CD4-positive, alpha-beta T cell treated with Interleukin-4 for 4 hours (primary cell): ENCODE results near the gene F3.

Experiments used
- DNase-seq: peaks from one replicate; pipeline ENCODE4 v3.0.0-alpha.2; 2020

Gene F3

DNA sequence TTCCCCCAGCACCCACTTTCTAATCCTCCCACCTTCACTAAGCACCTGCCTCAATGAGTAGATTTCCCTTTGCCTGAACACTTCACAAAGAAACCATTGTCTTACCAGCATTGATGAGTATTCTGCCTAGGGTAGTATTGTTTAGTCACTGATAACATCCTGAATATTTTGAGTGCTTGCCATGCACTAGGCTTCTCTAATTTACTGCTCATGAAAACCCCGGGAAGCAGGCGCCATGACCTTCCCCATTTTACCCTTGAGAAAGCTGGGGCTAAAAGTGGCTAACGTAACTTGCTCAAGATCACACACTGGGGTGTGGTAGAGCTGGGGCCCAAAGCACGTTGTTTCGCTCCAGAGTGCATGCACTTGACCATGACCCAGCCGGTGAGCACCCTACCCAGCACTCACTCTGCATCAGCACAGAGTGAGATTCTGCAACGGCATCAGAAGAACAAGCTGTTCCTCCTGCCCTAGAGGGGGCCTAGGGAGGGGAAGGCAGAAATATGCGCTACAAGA is 10.6 kb upstream of the F3 start:
- DNase-seq: no peak

DNA sequence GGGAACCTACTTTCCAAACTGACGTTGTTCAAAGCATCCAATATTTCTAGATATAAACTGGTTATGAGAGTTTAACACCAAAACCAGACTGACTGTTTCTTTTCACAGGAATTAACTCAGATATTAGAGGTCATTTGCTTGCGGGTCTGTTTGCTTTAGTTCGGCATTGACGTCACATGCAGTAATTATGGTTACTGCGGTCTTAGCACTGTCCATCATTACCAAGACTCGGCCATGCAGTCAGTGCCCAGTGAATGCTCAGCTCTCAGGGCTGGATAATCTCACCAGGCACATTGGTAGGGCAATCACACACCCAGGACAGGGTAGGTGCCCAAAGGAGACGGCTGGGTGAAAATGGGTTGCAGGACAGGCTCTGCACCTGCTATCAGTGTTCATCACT is 9.9 kb upstream of the F3 start:
- no peak for DNase-seq

DNA sequence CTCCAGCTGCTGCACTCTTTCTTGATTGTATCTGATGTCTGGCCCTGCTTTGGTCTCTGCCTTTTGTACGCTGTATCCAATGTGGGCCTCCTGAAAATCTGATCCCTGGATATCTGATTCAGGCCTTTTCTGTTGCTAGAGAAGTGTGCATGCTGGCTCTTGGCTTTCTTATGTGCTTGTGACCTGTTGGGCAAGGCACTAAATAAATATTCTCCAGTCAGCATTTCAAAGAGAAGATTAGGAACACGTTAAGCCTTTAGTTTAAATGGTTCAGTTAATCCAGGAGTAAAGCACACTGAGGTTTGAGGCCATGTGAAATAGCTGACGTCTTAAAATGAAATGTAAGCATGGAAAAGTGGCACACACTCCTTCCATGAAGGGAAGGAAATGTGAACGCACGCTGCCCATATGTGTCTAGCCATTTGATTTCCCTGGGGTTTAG is 9.3 kb upstream of the F3 start:
- DNase-seq: no peak

DNA sequence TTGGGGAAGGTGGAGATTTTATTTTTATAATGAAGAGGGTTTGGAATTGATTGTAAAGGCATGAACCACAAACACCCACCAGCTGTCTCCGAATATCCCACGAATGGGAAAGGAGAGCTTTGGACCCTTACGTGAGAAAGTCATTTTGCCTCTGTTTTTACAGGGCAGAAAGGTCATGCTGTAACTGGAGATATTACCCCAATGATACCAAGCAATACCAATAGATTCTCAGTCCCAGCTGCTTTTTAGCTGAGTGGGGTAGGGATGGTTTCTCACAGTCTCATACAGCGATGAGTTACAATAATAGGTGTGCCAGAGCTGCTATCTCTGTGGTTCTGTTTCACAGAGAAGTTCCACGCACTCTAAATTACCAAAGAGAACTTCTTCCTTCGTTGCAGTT is 8.8 kb upstream of the F3 start:
- no peak for DNase-seq

DNA sequence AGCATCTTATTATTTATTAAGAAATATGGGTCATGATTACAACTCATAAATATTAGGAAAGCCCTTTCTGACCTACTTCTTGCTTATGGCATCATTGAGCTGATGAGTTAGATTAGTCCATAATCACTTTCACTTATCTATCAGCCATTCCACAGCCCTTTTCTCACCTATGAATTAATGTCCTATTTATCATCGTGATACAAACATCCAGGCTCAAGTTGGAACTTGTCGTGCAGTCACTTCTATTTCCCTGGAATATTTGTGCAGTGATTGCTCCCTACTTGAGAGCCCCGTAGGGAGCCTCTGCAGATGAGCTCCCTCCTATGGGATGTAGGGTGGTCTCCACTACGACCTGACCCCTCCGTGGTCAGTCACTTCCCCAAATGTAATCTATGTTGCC is 8.1 kb upstream of the F3 start:
- DNase-seq: no peak

DNA sequence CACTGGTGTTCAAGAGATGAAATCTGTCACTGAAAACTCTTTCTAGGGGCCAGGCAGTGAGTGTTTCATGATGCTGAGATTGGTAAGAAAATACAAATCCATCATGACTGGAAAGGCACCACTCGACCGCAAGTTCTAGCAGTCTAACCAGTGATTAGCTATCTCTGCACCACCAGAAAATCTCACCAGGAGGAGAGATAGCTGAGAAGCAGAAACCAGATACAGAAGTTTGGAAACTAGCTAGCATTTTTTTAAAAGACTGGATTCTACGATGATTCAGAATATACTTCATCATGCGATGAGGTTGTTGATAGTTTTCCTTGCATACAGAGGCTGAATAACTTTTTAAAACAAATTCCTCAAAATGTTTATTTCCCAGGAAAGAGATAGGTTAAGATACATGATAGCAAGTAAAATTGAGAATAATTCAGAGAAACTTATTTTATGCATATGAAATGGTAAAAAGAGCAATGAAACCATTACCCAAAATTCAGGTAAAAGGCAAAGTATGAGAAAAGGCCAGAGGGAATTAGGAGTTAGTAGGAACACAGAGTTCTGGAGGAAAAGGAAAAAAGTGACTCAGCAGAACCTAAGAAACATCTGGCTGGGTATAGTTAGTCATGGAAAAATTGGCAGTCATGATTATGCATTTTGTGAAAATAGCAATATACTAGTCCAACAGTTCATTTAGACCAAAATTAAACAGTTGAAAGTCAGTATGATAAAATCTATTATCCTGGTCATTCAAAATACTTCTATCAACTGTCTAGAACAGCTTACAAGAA is 3.3 kb upstream of the F3 start:
- no peak for DNase-seq

DNA sequence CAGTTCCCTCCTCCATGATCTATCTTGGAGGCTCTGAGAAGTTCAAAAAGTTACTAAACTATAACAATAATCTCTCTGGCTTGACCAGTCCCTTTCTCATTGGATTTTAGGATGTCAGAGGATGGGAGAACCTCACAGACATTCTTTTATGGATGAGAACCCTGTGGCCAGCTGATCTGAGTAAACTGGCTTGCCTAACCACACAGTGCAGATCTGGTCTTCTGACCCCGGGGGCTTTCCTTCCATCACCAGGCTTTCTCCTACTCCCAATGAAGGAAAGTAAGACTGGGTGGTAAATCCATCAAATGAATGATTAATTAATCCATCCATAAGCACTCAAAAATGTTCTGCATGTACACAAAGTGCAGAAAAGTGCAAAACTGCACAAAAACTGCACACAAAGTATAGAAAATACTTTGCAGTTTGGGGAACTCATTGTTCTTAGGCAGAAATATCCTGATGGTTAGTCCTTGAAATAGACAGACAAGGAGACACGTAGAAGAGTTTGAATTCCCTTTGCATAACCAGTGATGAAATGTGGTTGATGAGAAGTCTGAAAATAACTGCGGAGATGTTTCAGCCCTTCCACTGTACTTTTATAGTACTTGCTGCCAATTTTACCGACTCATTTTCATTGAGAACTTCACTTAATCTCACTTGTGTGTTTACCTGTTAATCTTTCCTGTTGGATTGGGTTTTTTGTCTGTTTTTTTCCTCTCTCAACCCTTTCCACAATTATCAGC is 2.5 kb upstream of the F3 start:
- no peak for DNase-seq

DNA sequence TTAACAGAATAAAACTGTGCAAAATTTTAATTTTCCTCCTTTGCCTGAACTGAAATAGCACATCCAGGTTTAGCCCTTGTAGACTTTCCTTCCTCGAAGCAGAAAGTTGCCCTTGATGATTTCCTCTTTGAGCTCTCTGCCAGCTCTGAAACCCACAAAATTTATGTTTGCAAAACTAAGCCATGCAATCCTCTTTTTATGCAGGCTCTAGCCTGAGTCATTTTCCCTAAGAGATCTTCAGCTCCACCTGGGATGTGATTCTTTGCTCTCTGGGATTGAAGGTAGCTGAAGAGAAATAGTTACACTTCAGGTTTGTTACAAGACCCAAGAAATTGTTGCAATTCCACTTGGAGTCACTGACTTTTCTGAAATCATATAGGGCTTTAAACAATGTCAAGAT is 1.4 kb upstream of the F3 start:
- no peak for DNase-seq

DNA sequence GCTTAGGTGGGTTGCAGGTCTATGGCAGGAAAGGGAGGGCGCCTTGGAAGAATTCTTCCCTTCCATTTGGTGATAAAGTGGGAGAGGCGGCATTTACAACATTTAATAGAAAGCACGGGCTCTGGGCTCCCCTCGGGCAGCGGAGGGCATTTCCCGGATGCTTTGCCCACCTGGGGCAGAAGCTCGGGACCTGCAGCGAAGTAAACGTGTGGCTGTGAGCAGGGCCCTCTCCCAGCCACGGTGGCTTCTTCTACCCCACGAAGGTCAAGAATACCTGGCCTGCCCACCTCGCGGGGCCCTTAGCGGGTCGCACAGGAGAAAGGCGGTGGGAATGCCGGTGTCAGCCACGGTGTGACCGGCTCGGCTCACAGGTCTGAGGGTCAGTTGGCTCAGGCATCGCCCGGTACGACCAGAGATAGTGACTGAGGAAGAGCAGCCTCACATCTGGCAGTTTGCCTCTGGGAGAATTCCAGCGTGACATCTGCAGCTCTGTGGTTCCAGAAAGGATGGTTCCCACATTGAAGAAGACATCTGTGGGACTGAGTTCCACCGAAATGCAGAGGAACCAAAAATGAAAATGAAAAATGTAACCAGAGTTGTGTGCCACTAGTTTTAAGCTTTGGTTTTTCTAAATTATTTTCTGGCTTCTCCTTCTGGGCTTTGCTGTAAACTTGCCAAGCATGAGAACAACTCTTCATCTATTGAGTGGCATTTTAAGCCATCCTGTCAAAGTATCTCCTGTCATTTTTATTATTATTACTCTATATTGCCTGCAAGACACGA is 720 bp upstream of the F3 start:
- no peak for DNase-seq

DNA sequence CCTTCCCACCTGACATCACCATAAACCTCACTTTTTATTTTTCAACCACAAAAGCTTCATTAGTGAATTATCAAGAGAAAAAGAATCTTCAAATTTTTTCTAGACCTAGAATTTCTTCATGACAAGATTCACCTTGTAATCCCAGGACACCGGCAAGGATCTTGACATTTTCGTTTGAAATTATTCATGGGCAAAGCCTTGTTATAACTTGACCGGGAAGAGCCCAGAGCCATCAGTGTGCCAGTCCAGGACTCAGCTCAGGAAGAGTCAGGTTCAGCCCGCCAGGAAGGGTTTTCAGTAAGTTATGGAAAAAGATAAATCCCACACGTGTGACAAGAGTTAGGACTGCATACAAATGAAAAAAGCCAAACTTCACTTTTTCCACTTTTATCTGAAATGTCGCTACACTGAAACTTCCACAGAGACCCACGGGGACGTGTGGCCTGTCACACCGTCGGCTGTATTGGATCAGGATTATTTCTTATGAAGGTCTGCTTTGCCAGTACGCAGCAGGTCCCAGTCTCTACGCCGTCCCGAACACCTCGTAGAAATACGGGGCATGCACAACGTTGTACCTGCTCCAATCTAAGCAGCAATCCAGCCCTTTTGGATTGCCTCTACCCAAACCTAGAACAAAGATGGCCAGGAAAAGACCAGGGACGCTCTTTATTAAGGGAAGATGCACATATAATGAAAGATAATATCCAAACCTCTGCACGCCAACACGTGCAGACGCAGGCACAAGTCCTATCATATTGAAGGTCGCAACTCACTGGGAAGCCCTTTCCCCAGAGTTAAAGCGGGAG is 916 bp downstream of the F3 start:
- no peak for DNase-seq

DNA sequence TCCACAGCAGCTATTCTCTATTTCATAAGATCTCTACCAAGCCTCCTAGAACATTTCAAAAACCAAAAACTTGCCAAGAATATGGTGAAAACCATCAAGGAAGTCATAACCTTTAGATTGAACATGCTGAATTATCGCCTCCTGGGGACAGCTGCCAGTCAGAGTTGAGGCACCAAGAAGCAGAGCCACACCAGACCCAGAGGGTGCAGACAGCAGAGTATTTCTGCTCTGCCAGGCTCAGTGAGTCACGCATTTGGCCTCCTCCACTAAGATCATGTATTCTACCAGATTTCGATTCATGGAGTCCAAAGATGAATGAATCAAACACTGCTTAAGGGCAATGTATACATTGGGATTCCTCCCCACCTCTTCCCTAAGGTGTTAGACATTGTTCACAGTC is 2.1 kb downstream of the F3 start:
- no peak for DNase-seq

DNA sequence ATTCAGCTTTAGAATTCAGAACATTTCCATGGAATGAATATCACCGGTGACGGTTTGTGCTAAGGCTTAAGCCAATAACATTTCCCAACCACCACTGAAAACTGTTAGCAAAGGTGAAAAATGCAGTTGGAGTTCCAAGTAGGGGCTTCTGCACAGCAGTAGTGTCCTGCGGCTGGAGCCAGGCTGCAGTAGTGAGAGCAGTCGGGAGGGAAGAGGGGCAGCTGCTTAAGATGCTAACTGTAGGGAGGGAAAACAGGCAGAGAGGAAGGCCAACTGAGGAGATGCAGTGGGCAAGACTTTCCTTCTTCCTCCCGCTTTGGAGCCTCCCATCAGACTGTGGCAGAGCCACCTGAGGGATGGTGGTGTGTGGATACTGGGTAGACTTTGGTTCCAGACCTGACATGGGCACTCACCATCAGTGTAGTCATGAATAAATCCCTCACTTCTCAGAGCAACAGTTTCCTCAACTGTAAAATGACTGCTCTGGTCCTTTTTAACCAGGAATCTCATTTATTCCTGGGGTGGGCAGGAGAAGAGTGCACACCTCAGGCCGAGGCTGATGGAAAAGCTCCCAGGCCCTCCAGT is 3.2 kb downstream of the F3 start:
- DNase-seq: no peak

DNA sequence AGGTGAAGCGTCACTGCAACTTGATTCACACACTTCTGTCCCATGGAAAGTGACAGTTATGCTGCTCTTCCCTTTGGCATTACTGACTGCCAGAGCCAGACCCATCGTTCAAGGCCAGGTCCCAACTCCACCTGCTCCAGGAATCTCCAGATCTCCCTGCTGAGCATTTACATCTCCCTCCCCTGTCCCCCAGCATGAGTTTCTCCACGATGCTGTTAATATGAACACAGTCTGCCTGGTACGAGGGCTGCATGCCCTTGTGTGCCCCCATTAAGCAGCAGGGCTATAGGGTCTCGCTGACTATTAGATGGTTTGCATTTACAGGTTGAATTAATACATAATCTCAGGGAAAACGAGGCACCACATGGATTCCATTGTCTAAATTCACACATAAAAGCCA is 4.3 kb downstream of the F3 start:
- no peak for DNase-seq

DNA sequence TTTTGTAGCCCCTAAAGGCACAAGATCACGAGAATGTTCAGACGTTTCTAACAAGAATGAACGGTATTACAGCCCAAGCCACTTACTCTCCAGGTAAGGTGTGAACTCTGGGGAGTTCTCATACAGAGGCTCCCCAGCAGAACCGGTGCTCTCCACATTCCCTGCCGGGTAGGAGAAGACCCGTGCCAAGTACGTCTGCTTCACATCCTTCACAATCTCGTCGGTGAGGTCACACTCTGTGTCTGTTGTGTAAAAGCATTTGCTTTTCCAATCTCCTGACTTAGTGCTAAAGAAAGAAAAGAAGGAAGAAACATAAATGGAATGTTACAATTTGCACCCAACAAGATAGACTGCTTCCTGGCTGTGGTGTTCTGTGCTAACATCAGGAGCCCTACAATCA is 5.7 kb downstream of the F3 start:
- DNase-seq: no peak

DNA sequence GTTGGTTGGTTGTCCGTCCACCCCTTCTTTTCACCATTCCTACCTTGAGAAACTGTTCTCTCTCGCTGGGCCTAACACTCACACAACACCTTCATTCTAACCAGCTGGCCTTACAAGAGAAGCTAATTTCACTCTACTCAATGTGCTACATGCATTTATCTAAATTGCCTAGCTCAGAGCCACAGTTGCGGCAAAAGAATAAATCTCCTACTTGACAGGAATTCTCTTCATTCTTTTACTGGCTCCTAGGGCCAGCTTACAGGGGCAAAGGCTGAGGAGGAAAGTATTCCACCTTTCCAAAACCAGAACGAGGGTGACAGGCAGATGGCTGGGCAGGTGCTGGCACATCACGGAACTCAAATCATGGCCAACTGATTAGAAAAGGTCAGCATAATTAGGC is 6.5 kb downstream of the F3 start:
- no peak for DNase-seq

DNA sequence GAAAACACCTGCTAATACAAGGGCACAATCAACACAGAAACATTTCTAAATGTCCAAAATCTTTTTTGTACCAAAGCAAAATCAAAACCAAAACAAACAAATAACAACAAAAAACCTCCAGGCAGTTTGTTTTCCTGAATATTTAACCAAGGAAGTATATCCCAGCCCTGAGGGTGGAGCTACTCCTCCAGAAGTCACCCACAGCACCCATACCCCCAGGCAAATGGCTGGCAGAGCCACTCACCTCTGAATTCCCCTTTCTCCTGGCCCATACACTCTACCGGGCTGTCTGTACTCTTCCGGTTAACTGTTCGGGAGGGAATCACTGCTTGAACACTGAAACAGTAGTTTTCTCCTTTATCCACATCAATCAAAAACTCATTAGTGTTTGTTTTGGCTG is 9.5 kb downstream of the F3 start:
- no peak for DNase-seq

DNA sequence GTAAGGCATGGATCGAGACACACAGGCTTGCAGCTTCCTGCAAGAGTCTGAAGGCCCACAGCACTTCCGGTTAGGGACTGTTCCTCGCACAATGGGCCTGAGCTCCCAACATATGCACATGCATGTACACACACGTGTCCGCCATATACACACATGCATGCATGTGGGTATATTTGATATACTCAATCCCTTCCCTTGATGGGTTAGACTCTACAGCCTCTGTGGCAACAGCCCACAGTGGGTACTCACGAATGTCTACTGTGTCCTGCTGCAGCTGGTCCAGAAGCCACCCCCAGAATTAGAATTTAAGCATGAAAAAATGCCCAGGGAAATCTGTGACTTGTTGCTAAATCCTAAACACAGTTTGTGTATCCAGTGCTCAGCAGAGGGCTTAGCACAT is 9.9 kb downstream of the F3 start:
- no peak for DNase-seq

DNA sequence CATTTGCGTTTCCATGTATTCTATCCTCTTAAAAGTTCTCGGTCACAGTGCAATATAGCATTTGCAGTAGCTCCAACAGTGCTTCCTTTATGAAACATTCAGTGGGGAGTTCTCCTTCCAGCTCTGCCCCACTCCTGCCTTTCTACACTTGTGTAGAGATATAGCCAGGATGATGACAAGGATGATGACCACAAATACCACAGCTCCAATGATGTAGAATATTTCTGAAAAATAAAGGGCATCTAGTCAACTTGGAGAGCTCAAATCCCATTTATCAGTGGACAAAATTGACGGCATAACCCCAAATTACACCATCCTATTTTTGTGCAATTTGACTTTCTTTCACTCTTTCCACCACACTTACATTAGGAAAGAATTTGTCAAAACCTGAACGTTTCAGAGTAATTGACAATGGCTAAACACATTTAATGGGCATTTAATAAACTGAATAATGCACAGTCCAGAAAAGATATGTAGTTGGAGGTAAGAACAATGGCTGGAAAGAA is 11.1 kb downstream of the F3 start:
- DNase-seq: no peak

DNA sequence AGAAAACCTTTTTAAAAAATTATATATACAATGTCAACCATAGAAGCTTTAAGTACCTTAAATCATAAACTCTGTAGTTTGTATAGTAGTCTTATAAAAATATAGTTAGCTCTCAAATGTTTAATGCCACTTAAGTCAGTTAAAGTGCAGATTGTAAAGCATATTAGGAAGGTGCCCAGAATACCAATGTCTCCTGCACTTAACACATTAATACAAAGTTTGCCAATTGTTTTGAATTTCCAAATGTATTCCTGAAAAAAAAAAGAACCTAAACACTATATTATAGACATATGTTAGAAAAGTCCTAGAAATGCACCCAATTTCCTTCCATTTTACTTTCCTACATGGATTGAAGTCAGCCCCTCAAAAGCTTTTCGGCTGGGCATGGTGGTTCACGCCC is 12.1 kb downstream of the F3 start:
- no peak for DNase-seq

DNA sequence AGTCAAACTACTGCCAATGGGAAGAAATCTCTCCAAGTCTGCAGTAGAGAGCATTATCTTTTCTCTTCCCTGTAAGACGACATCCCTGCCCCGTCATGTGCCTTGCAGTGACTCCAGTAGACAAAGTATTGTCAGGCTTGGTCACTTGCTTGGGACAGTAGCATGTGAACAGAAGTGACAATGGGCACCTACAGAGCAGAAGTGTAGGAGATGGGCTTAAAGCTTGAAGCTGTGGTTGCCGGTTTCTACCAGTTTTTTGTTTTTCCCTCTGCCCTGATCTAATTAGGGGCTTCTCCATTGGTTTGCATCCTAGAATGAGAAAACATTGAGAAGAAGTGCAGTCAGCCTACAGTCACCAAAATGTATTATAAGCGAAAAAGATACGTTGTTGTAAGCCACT is 12.7 kb downstream of the F3 start:
- no peak for DNase-seq

DNA sequence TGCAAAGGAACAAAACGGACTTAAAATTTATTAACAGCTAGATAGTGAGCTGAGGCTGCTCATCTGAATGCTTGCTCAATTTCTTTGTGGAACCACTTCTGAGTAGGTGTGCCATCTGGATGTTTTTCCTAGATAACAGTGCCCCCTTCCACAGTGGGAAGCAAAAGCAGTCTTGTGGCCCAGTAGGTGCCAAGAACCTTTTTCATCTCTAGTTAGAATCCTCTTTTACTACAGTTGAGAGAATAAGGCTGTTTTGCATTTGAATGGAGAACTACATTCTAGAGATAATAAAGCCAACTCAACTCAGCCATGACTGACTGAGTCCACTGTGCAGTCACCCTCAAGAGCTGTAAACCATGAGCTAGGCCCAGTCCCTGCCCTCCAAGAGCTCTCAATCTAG is 13.3 kb downstream of the F3 start:
- no peak for DNase-seq

DNA sequence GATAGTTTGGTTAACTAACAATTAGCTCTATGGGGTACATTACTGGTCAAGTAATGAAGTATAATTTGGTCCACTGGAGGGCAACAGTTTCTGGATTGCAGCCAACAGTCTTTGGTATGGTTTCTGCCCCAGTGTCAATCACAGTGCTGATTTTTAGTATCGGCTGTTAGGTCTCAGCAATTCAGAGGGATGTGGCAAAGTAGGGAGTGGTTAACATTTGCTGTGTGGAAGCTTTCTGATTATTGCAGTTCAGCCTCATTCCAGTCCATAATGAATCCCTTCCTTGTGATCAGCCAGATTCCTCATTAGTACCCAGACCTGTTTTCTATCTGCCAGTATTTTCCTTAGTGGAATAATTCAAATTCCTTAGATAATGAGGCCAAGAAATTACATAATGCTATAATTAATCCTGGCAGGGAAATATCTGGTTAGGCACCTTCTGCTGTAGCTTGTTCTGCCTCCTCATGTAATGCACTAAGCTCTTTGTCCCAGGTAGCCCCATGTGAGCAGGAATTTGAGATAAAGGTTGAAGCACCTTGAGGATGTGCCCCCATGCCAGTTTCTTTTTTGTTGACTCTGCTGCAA is 14.0 kb downstream of the F3 start:
- DNase-seq: no peak
